OCI-LY7 (cell line): ENCODE measurements around the gene IGSF21. TPM values are rescaled to one million over a fixed set of nuclear protein-coding genes. Genes with fewer than 3 reads are reported as not detected.
A peak's percentile ranks its signal among the peaks of the same experiment; 100 is the strongest.

Source experiments
- BruUV-seq: library from RNA; stranded (reverse); fragments of 400-500 nt; replicated peaks from 2 replicates; lab custom pipeline; 2021; lab: Mats Ljungman, UMichigan
- CTCF ChIA-PET: fragments of 300-600 bp; sonication (Branson Sonifier 250); formaldehyde crosslinking; loops from one replicate; lab custom pipeline; 2022; ENCODE audit warnings: antibody characterized with exemption; ENCODE audit not compliant: unreplicated experiment; lab: Charles Lee
- POLR2A ChIA-PET: fragments of 300-600 bp; sonication (Branson Sonifier 250); formaldehyde crosslinking; loops from one replicate; lab custom pipeline; 2022; ENCODE audit warnings: antibody characterized with exemption; lab: Charles Lee
- DNase-seq: peaks from one replicate; pipeline ENCODE4 v3.0.0-alpha.2; 2015; ENCODE audit warnings: low spot score
- H2AFZ ChIP-seq: fragments of 200-600 bp; sonication (generic), shearing (Covaris generic); 2 replicates; pipeline ENCODE4 v1.6.1; 2014; ENCODE audit warnings: mild to moderate bottlenecking, antibody characterized with exemption, low read length, moderate library complexity
- H3K27ac ChIP-seq: fragments of 200-600 bp; sonication (generic); 2 replicates; pipeline ENCODE4 v1.5.1; 2014; ENCODE audit warnings: mixed run types, low read depth, mild to moderate bottlenecking, moderate library complexity, low read length, inconsistent platforms; ENCODE audit not compliant: poor library complexity, severe bottlenecking
- H3K36me3 ChIP-seq: fragments of 200-600 bp; sonication (generic); 2 replicates; pipeline ENCODE4 v1.6.1; 2014; ENCODE audit warnings: mild to moderate bottlenecking, antibody characterized with exemption, low read length, moderate library complexity, mixed read lengths; ENCODE audit not compliant: insufficient read depth
- H3K4me1 ChIP-seq: fragments of 200-600 bp; sonication (generic); 2 replicates; pipeline ENCODE4 v1.5.1; 2014; ENCODE audit warnings: mild to moderate bottlenecking, low read length; ENCODE audit not compliant: insufficient read depth, poor library complexity, severe bottlenecking
- H3K4me2 ChIP-seq: fragments of 200-600 bp; sonication (generic); 2 replicates; pipeline ENCODE4 v1.6.1; 2014; ENCODE audit warnings: mild to moderate bottlenecking, low read length
- H3K4me3 ChIP-seq: fragments of 200-600 bp; sonication (generic); 2 replicates; pipeline ENCODE4 v1.5.1; 2014; ENCODE audit warnings: mild to moderate bottlenecking, low read depth, low read length; ENCODE audit not compliant: poor library complexity, severe bottlenecking
- H3K79me2 ChIP-seq: fragments of 200-600 bp; sonication (generic); 2 replicates; pipeline ENCODE4 v1.6.1; 2016; ENCODE audit warnings: low read depth, mild to moderate bottlenecking, low read length, moderate library complexity, mixed read lengths; ENCODE audit not compliant: insufficient read depth
- H3K9me2 ChIP-seq: fragments of 200-600 bp; sonication (generic); 2 replicates; pipeline ENCODE4 v1.6.1; 2016; ENCODE audit warnings: mild to moderate bottlenecking, low read length, mixed read lengths; ENCODE audit not compliant: insufficient read depth
- H3K9me3 ChIP-seq: fragments of 200-600 bp; sonication (generic); 2 replicates; pipeline ENCODE4 v1.6.1; 2014; ENCODE audit warnings: mild to moderate bottlenecking, mixed run types, low read length, mixed read lengths
- H4K20me1 ChIP-seq: fragments of 200-600 bp; sonication (generic); 2 replicates; pipeline ENCODE4 v1.6.1; 2014; ENCODE audit warnings: mild to moderate bottlenecking, antibody characterized with exemption, low read length, moderate library complexity, mixed read lengths; ENCODE audit not compliant: insufficient read depth
- CTCF ChIP-seq: fragments of 200-600 bp; sonication (generic); conservative IDR thresholded peaks from 2 replicates; pipeline ENCODE4 v1.5.1; 2014; ENCODE audit warnings: mild to moderate bottlenecking, antibody characterized with exemption, low read length, moderate library complexity, mixed read lengths
- EZH2phosphoT487 ChIP-seq: fragments of 200-600 bp; sonication (generic); IDR thresholded peaks from 2 replicates; pipeline ENCODE4 v1.6.1; 2018; ENCODE audit warnings: low read depth, borderline replicate concordance, mild to moderate bottlenecking, mixed run types, antibody characterized with exemption, low read length, moderate library complexity, mixed read lengths
- intact Hi-C: fragments of 100-400 bp; cut with micrococcal nuclease; formaldehyde crosslinking; loops from one replicate; pipeline ENCODE4 v1.10.0; 2022; ENCODE audit not compliant: unreplicated experiment
- total RNA-seq, 2 experiments: library from RNA; depleted of rRNA in 1 of 2; stranded (reverse); fragments of >200 nt in 1 of 2; shearing (Covaris generic) in 1 of 2; gene quantifications; 2 replicates each; pipeline ENCODE4 v1.2.3, GENCODE V29; 2014 to 2022

Gene IGSF21
- total RNA-seq, 2 experiments from 2014 or later = 0.17 TPM; not detected in 1

GRCh38 chr1:18279351-18280074 lies 171.9 kb downstream of the IGSF21 start:
- peak; percentile 90 for DNase-seq
- Histone ChIP-seq H3K4me1 (peaks cover 87% of the 10 kb centered on the region), H3K79me2 (no peaks in the 10 kb centered on the region), H3K27ac (peak overlapping the region; percentile 95), H3K9me2 (no peaks in the 10 kb centered on the region), H2AFZ (peak overlapping the region; percentile 53; the same call in 1 of the 2 replicates), H3K9me3 (no peaks in the 10 kb centered on the region), H3K4me2 (peak overlapping the region; percentile 76), H3K36me3 (no peaks in the 10 kb centered on the region), H3K4me3 (peak overlapping the region; percentile 64), H4K20me1 (no peaks in the 10 kb centered on the region)
- ChIA-PET CTCF (interaction anchor here (1.5 kb wide), 1 partner anchor 21 kb away, joined by 4 read pairs; no protein-coding TSS in a partner anchor), POLR2A (interaction anchor here (0.5 to 1.4 kb wide), 5 partner anchors 8 to 723 kb away, joined by 3 to 6 read pairs (median 3); no protein-coding TSS in a partner anchor)
- no TSS peak for BruUV-seq
- intact Hi-C loops = loop anchor here (5.0 kb wide), 1 partner anchor 47 kb away; no protein-coding TSS in a partner anchor
- TF ChIP-seq EZH2phosphoT487 (no peak), CTCF (no peak)

- Histone ChIP-seq H3K9me2 (no peaks in the 10 kb centered on the region), H3K27ac (peak overlapping the region; percentile 95), H3K9me3 (no peaks in the 10 kb centered on the region), H3K4me3 (peak overlapping the region; percentile 66), H3K4me2 (peak overlapping the region; percentile 76), H4K20me1 (no peaks in the 10 kb centered on the region), H3K36me3 (no peaks in the 10 kb centered on the region), H3K79me2 (no peaks in the 10 kb centered on the region), H2AFZ (no peak overlapping the region), H3K4me1 (peaks cover 94% of the 10 kb centered on the region)
- no peak for TF ChIP-seq EZH2phosphoT487
- TF ChIP-seq CTCF = no peak
- CTCF ChIA-PET = no interaction called here
- intact Hi-C loops = loop anchor here (5.0 kb wide), 1 partner anchor 49 kb away; no protein-coding TSS in a partner anchor
- POLR2A ChIA-PET = interaction anchor here (0.6 kb wide), 1 partner anchor 400 kb away, joined by 4 read pairs; no protein-coding TSS in a partner anchor
- no peak for DNase-seq
- no TSS peak for BruUV-seq
Observed at GRCh38 chr1:18280956-18281355, 173.4 kb downstream of the IGSF21 start.
